Spleen (tissue), 11 donors: ENCODE results near the gene FAM50A. TPM values are rescaled to one million over a fixed set of nuclear protein-coding genes. Genes with fewer than 3 reads are reported as not detected.
"Not testable (repeated sequence)": the region's sequence is repeated elsewhere in the genome, so short reads cannot be mapped to it uniquely, and the experiment has no call there.

Experiments used
- DNase-seq: peaks from one replicate; pipeline ENCODE4 v3.0.0-alpha.2; 2020
- H3K27ac ChIP-seq, 8 donors: fragments of 200-600 bp; sonication (generic) in 7 of 8; 1 replicate in 4 of 8; 2 replicates in 4 of 8; pipeline versions ENCODE4 v1.5.0 to v1.8.0; 2016 to 2021; ENCODE audit warnings: inconsistent platforms in 4 of 8, mild to moderate bottlenecking in 4 of 8, moderate library complexity in 1 of 8
- H3K27me3 ChIP-seq, 7 donors: fragments of 200-600 bp; sonication (generic) in 6 of 7; replicated peaks in 1 of 7; 1 replicate in 4 of 7; 2 replicates in 3 of 7; pipeline versions ENCODE4 v1.5.0 to v1.8.0; 2016 to 2021; ENCODE audit warnings: inconsistent platforms in 3 of 7, mild to moderate bottlenecking in 1 of 7
- H3K36me3 ChIP-seq, 6 donors: fragments of 200-600 bp; sonication (generic) in 5 of 6; 1 replicate in 4 of 6; 2 replicates in 2 of 6; pipeline versions ENCODE4 v1.5.0 to v1.8.0; 2016 to 2021; ENCODE audit warnings: inconsistent platforms in 2 of 6
- H3K4me1 ChIP-seq, 6 donors: fragments of 200-600 bp; sonication (generic) in 5 of 6; 1 replicate in 3 of 6; 2 replicates in 3 of 6; pipeline versions ENCODE4 v1.5.0 to v1.8.0; 2016 to 2021; ENCODE audit warnings: inconsistent platforms in 3 of 6
- H3K4me3 ChIP-seq, 8 donors: fragments of 200-600 bp; sonication (generic) in 7 of 8; 1 replicate in 4 of 8; 2 replicates in 4 of 8; pipeline versions ENCODE4 v1.5.0 to v1.8.0; 2016 to 2021; ENCODE audit warnings: inconsistent platforms in 4 of 8, mild to moderate bottlenecking in 4 of 8, moderate library complexity in 2 of 8
- H3K9me3 ChIP-seq, 8 donors: fragments of 200-600 bp; sonication (generic) in 7 of 8; 1 replicate in 4 of 8; 2 replicates in 4 of 8; pipeline versions ENCODE4 v1.5.0 to v1.8.0; 2016 to 2021; ENCODE audit warnings: inconsistent platforms in 4 of 8
- CTCF ChIP-seq, 11 experiments: fragments of 200-600 bp in 7 of 11; fragments of 450-650 bp in 4 of 11; sonication (generic) in 4 of 11; IDR thresholded peaks in 8 of 11; conservative IDR thresholded peaks in 3 of 11; 1 replicate in 7 of 11; 2 replicates in 4 of 11; pipeline versions ENCODE4 v1.4.0 to v1.8.0; 2016 to 2021; ENCODE audit warnings: antibody characterized with exemption in 11 of 11, inconsistent platforms in 4 of 11, mild to moderate bottlenecking in 1 of 11
- POLR2A ChIP-seq, 3 donors: fragments of 450-650 bp; IDR thresholded peaks; one replicate each; pipeline ENCODE4 v1.5.1; 2017; ENCODE audit warnings: antibody characterized with exemption in 3 of 3, mild to moderate bottlenecking in 1 of 3
- POLR2AphosphoS5 ChIP-seq, 3 donors: sonication (generic); formaldehyde crosslinking; IDR thresholded peaks; one replicate each; pipeline ENCODE4 v1.5.1; 2017; ENCODE audit warnings: antibody characterized with exemption in 3 of 3
- WGBS, 5 donors: extraction: QIAGEN DNeasy Blood & Tissue Kit in 3 of 5; methylation state at CpG; one replicate each; pipeline versions ENCODE4 v1.1.5 to v1.1.7; 2013 to 2018; 5-methylcytosine and 5-hydroxymethylcytosine counted together
- intact Hi-C: fragments of 100-400 bp; cut with DNase I; formaldehyde crosslinking; loops from one replicate; pipeline ENCODE4 v1.15.0; 2023; ENCODE audit warnings: low total_unique reads
- microRNA-seq, 3 donors: library from miRNA; unstranded; fragments of <30 nt; microRNA quantifications; one replicate each; pipeline versions ENCODE4 to v1.1.0, GENCODE V29; 2019 to 2020
- polyA plus RNA-seq, 3 donors: library from polyadenylated mRNA; stranded (reverse); fragments of 200-250 nt; gene quantifications; one replicate each; pipeline ENCODE4 v1.2.1, GENCODE V29; 2013
- small RNA-seq, 4 donors: library from RNA; depleted of rRNA; stranded (forward); fragments of <200 nt; gene quantifications; one replicate each; pipeline ENCODE3, GENCODE V24; 2016
- total RNA-seq, 7 donors: library from RNA; depleted of rRNA in 3 of 7; stranded (reverse); fragments of >200 nt in 3 of 7; fragmentation: NEBNext Ultra II Directional in 4 of 7; extraction: Animal tissue kit (Norgen Biotek cat#: 25700) in 4 of 7; gene quantifications; one replicate each; pipeline versions ENCODE4 v1.1.0 to v1.2.1, GENCODE V29; 2016 to 2021
- donor health status: healthy with polysubstance abuse.
- donor health status: DM: no; HTN: no; CAD: no; lungs with moderate emphysema.
- donor health status: DM: no; HTN: no; CAD: no.
- donor health status: Bipolar disorder and iron deficiency.
- donor health status: healthy.
- donor health status: DM: no; HTN: no; CAD: no.
- donor health status: DM: yes; HTN: yes; CAD: no.

Gene FAM50A
- total and polyA plus RNA-seq, 10 donors = 30.3 to 123 (median 47.9) TPM

- H3K4me3 ChIP-seq = peak within 1 kb of the TSS; percentile 35 to 78 (median 50)
- 0 to 52% (median 1%) methylated on average over 1 to 70 of the region's 71 CpGs for WGBS, 5 donors
These were observed 46.6 kb downstream of the FAM50A start, which contains the start of gene SLC10A3 for GRCh38 chrX:154490414-154491083. Gene SLC10A3 (minus strand): TSS chrX:154490629. CDS start chrX:154488940, 1,689 bp downstream.

GRCh38 chrX:154494715-154495114 lies 50.8 kb downstream of the FAM50A start:
- 66 to 88% (median 76%) methylated on average over 3 of the region's 3 CpGs for WGBS, 5 donors
- no peak for TF ChIP-seq CTCF (IDR thresholded peaks at IDR 0.05 in 8 of 11, conservative IDR thresholded peaks at IDR 0.05 in 3 of 11)
- TF ChIP-seq POLR2A (IDR thresholded peaks at IDR 0.05) = no peak
- TF ChIP-seq POLR2AphosphoS5 (IDR thresholded peaks at IDR 0.05) = no peak
- H3K36me3 ChIP-seq = no peaks in the 10 kb centered on the region
- intact Hi-C loops = no loop called here
- H3K4me3 ChIP-seq = no peak overlapping the region
- H3K27ac ChIP-seq = no peak overlapping the region
- H3K4me1 ChIP-seq = peaks cover 0 to 11% (median under 1%) of the 10 kb centered on the region in 6 donors
- H3K9me3 ChIP-seq = no peaks in the 10 kb centered on the region
- no peaks in the 10 kb centered on the region for H3K27me3 ChIP-seq
- DNase-seq = no peak

More at GRCh38 chrX:154490414-154491083, 46.6 kb downstream of the FAM50A start, which contains the start of gene SLC10A3:
- Histone ChIP-seq H3K9me3 (no peaks in the 10 kb centered on the region), H3K27me3 (no peaks in the 10 kb centered on the region), H3K27ac (peak within 1 kb of the TSS; percentile 77 to 96 (median 92)), H3K4me1 (peaks cover 0 to 46% (median 26%) of the 10 kb centered on the region in 6 donors), H3K36me3 (peaks cover 0 to 16% (median 0%) of the 10 kb centered on the region in 6 donors)
- peak; percentile 97 for DNase-seq
- intact Hi-C loops = no loop called here
- TF ChIP-seq CTCF (IDR thresholded peaks at IDR 0.05 in 8 of 11, conservative IDR thresholded peaks at IDR 0.05 in 3 of 11) = peak in 3 of 11 experiments; percentile 9 to 19 (median 11)
- TF ChIP-seq POLR2A (IDR thresholded peaks at IDR 0.05) = peak in 2 of 3 donors; percentile 23 to 67
- TF ChIP-seq POLR2AphosphoS5 (IDR thresholded peaks at IDR 0.05) = peak; percentile 91 to 94 (median 94)

- intact Hi-C loops = no loop called here
- Histone ChIP-seq H3K27ac (no peak overlapping the region), H3K27me3 (no peaks in the 10 kb centered on the region), H3K9me3 (no peaks in the 10 kb centered on the region), H3K36me3 (no peaks in the 10 kb centered on the region), H3K4me1 (peaks cover 0 to 8% (median 0%) of the 10 kb centered on the region in 6 donors), H3K4me3 (no peak overlapping the region)
- 45 to 75% (median 63%) methylated on average over 6 of the region's 6 CpGs for WGBS, 5 donors
- DNase-seq = no peak
- no peak for TF ChIP-seq POLR2A (IDR thresholded peaks at IDR 0.05)
- TF ChIP-seq POLR2AphosphoS5 (IDR thresholded peaks at IDR 0.05) = no peak
- TF ChIP-seq CTCF (IDR thresholded peaks at IDR 0.05 in 8 of 11, conservative IDR thresholded peaks at IDR 0.05 in 3 of 11) = no peak
These were observed 51.6 kb downstream of the FAM50A start for GRCh38 chrX:154495472-154495922.

- H3K36me3 ChIP-seq, H3K27ac ChIP-seq, intact Hi-C loops, H3K9me3 ChIP-seq, H3K4me3 ChIP-seq, H3K27me3 ChIP-seq, DNase-seq, H3K4me1 ChIP-seq: not testable (repeated sequence)
- 66 to 86% (median 74%) methylated on average over 4 of the region's 4 CpGs for WGBS, 5 donors
These were observed 52.7 kb downstream of the FAM50A start for GRCh38 chrX:154496591-154497137.

Small RNAs within 50 kb of the gene (microRNA-seq; reads per million reads assigned to microRNA genes)
- 0 to 1.1 (median 0.85) reads per million in 3 donors for gene MIR6858

Small RNAs within 50 kb of the gene (small RNA-seq; reads per million reads assigned to genes)
- gene MIR6858 (0 to 0.29 (median 0.03) reads per million in 4 donors), gene RN7SL697P (0 reads per million in 4 donors), gene SNORA70 (0 reads per million in 4 donors)

Other genes with a start within 250 kb of the FAM50A start
- not detected for gene OPN1MW2, start 224.4 kb upstream of the FAM50A start, total RNA-seq
- not detected for gene OPN1MW2, start 224.4 kb upstream of the FAM50A start, polyA plus RNA-seq
- gene OPN1MW3, start 186.6 kb upstream of the FAM50A start, total RNA-seq = not detected
- not detected for gene OPN1MW3, start 186.6 kb upstream of the FAM50A start, polyA plus RNA-seq
- gene TEX28, start 149.0 kb upstream of the FAM50A start, total RNA-seq = not detected
- not detected for gene TEX28, start 149.0 kb upstream of the FAM50A start, polyA plus RNA-seq
- 1 to 10 TPM in 3 of 7 donors, under 1 TPM in 3, not detected in 1; 0.42 to 3.7 (median 1.2) TPM for gene TKTL1, start 148.3 kb upstream of the FAM50A start, total RNA-seq
- under 1 TPM; 0.13 to 0.57 (median 0.24) TPM for gene TKTL1, start 148.3 kb upstream of the FAM50A start, polyA plus RNA-seq
- 1,000 to 10,000 TPM in 1 of 7 donors, 100 to 1,000 TPM in 6; 401 to 1,447 (median 668) TPM for gene FLNA, start 69.5 kb upstream of the FAM50A start, total RNA-seq
- gene FLNA, start 69.5 kb upstream of the FAM50A start, polyA plus RNA-seq = 100 to 1,000 TPM; 259 to 548 (median 322) TPM
- gene EMD, start 64.8 kb upstream of the FAM50A start, total RNA-seq = 10 to 100 TPM; 29.8 to 56.3 (median 49.9) TPM
- gene EMD, start 64.8 kb upstream of the FAM50A start, polyA plus RNA-seq = 10 to 100 TPM; 77.8 to 83.1 (median 78.9) TPM
- gene RPL10, start 45.8 kb upstream of the FAM50A start, total RNA-seq = 1,000 to 10,000 TPM; 2,711 to 4,089 (median 3,238) TPM
- 1,000 to 10,000 TPM; 6,919 to 9,324 (median 8,870) TPM for gene RPL10, start 45.8 kb upstream of the FAM50A start, polyA plus RNA-seq
- 10 to 100 TPM; 25.9 to 54.5 (median 43.5) TPM for gene DNASE1L1, start 34.9 kb upstream of the FAM50A start, total RNA-seq
- 10 to 100 TPM; 18.1 to 26.5 (median 22.5) TPM for gene DNASE1L1, start 34.9 kb upstream of the FAM50A start, polyA plus RNA-seq
- 100 to 1,000 TPM in 1 of 7 donors, 10 to 100 TPM in 6; 70.1 to 107 (median 76.3) TPM for gene TAFAZZIN, start 32.6 kb upstream of the FAM50A start, total RNA-seq
- gene TAFAZZIN, start 32.6 kb upstream of the FAM50A start, polyA plus RNA-seq = 100 to 1,000 TPM in 2 of 3 donors, 10 to 100 TPM in 1; 65.7 to 135 (median 115) TPM
- gene ATP6AP1, start 15.5 kb upstream of the FAM50A start, total RNA-seq = 100 to 1,000 TPM in 3 of 7 donors, 10 to 100 TPM in 4; 80.3 to 127 (median 99.9) TPM
- gene ATP6AP1, start 15.5 kb upstream of the FAM50A start, polyA plus RNA-seq = 10 to 100 TPM; 34.2 to 62.3 (median 44.1) TPM
- gene GDI1, start 7.0 kb upstream of the FAM50A start, total RNA-seq = 100 to 1,000 TPM in 6 of 7 donors, 10 to 100 TPM in 1; 88.7 to 137 (median 111) TPM
- gene GDI1, start 7.0 kb upstream of the FAM50A start, polyA plus RNA-seq = 100 to 1,000 TPM in 2 of 3 donors, 10 to 100 TPM in 1; 56.2 to 125 (median 107) TPM
- 10 to 100 TPM in 6 of 7 donors, 1 to 10 TPM in 1; 9.1 to 46.8 (median 27.2) TPM for gene PLXNA3, start 14.1 kb downstream of the FAM50A start, total RNA-seq
- gene PLXNA3, start 14.1 kb downstream of the FAM50A start, polyA plus RNA-seq = 10 to 100 TPM in 1 of 3 donors, 1 to 10 TPM in 2; 2.5 to 11.6 (median 4.1) TPM
- gene LAGE3, start 35.1 kb downstream of the FAM50A start, total RNA-seq = 10 to 100 TPM; 11.8 to 25.2 (median 16.7) TPM
- 10 to 100 TPM; 15.0 to 27.7 (median 27.3) TPM for gene LAGE3, start 35.1 kb downstream of the FAM50A start, polyA plus RNA-seq
- gene UBL4A, start 42.5 kb downstream of the FAM50A start, total RNA-seq = 10 to 100 TPM; 18.6 to 36.3 (median 23.1) TPM
- 10 to 100 TPM; 13.4 to 27.1 (median 20.6) TPM for gene UBL4A, start 42.5 kb downstream of the FAM50A start, polyA plus RNA-seq
- gene SLC10A3, start 46.5 kb downstream of the FAM50A start, total RNA-seq = 10 to 100 TPM; 15.9 to 21.8 (median 17.4) TPM
- gene SLC10A3, start 46.5 kb downstream of the FAM50A start, polyA plus RNA-seq = 10 to 100 TPM; 11.0 to 17.0 (median 14.1) TPM
- 10 to 100 TPM; 29.1 to 38.1 (median 34.7) TPM for gene FAM3A, start 72.1 kb downstream of the FAM50A start, total RNA-seq
- gene FAM3A, start 72.1 kb downstream of the FAM50A start, polyA plus RNA-seq = 10 to 100 TPM; 35.2 to 54.5 (median 52.3) TPM
- 10 to 100 TPM; 57.0 to 93.1 (median 70.3) TPM for gene G6PD, start 102.7 kb downstream of the FAM50A start, total RNA-seq
- 10 to 100 TPM; 15.5 to 34.2 (median 15.7) TPM for gene G6PD, start 102.7 kb downstream of the FAM50A start, polyA plus RNA-seq
- gene IKBKG, start 103.5 kb downstream of the FAM50A start, total RNA-seq = 10 to 100 TPM; 18.9 to 66.6 (median 39.1) TPM
- 10 to 100 TPM; 21.5 to 52.8 (median 49.9) TPM for gene IKBKG, start 103.5 kb downstream of the FAM50A start, polyA plus RNA-seq
- not detected for gene CTAG1A, start 141.0 kb downstream of the FAM50A start, total RNA-seq
- not detected for gene CTAG1A, start 141.0 kb downstream of the FAM50A start, polyA plus RNA-seq
- not detected for gene CTAG1B, start 175.1 kb downstream of the FAM50A start, total RNA-seq
- not detected for gene CTAG1B, start 175.1 kb downstream of the FAM50A start, polyA plus RNA-seq
- under 1 TPM in 1 of 7 donors, not detected in 6; 0.46 TPM for gene CTAG2, start 209.4 kb downstream of the FAM50A start, total RNA-seq
- gene CTAG2, start 209.4 kb downstream of the FAM50A start, polyA plus RNA-seq = 1 to 10 TPM in 1 of 3 donors, under 1 TPM in 1, not detected in 1; 0.10 to 7.9 TPM